Measurements from ENCODE around the gene CADM1. TPM values are rescaled to one million over a fixed set of nuclear protein-coding genes. Genes with fewer than 3 reads are reported as not detected.

The CADM1 gene
- total RNA-seq, 1 experiment from 2014 or later, result 534 TPM

- Histone ChIP-seq H3K27me3 (replicated peaks; ENCODE audit: control insufficient read depth, insufficient read depth, low read length) (no peaks in the 10 kb centered on the region; the same call in 1 of the 2 replicates), H3K4me1 (peaks cover 3% of the 10 kb centered on the region; the same call in 1 of the 2 replicates), H3K4me3 (ENCODE audit: low read depth, low read length) (no peak overlapping the region), H3K9me3 (no peaks in the 10 kb centered on the region), H3K36me3 (ENCODE audit: control insufficient read depth, insufficient read depth, low read length) (no peaks in the 10 kb centered on the region)
- no peak overlapping the region for H3K27ac Mint-ChIP-seq (ENCODE audit: unreplicated experiment)
- POLR2A ChIA-PET, result no interaction called here
- H3K4me1 Mint-ChIP-seq (ENCODE audit: low read depth, unreplicated experiment), result no peaks in the 10 kb centered on the region
- TF ChIP-seq, protein P1, sequence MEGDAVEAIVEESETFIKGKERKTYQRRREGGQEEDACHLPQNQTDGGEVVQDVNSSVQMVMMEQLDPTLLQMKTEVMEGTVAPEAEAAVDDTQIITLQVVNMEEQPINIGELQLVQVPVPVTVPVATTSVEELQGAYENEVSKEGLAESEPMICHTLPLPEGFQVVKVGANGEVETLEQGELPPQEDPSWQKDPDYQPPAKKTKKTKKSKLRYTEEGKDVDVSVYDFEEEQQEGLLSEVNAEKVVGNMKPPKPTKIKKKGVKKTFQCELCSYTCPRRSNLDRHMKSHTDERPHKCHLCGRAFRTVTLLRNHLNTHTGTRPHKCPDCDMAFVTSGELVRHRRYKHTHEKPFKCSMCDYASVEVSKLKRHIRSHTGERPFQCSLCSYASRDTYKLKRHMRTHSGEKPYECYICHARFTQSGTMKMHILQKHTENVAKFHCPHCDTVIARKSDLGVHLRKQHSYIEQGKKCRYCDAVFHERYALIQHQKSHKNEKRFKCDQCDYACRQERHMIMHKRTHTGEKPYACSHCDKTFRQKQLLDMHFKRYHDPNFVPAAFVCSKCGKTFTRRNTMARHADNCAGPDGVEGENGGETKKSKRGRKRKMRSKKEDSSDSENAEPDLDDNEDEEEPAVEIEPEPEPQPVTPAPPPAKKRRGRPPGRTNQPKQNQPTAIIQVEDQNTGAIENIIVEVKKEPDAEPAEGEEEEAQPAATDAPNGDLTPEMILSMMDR (IDR thresholded peaks at IDR 0.05; ENCODE audit: insufficient read depth in 1 of 2, low read depth in 1 of 2, low read length in 1 of 2, severe bottlenecking in 1 of 2, unreplicated experiment in 1 of 2), result no peak
- H3K27me3 Mint-ChIP-seq (ENCODE audit: insufficient read depth, unreplicated experiment), result peaks cover 3% of the 10 kb centered on the region
- intact Hi-C loops (cut with micrococcal nuclease; ENCODE audit: unreplicated experiment), result no loop called here
- no peak for DNase-seq
- no peak overlapping the region for H3K4me3 Mint-ChIP-seq (ENCODE audit: unreplicated experiment)
- CTCF ChIA-PET, result no interaction called here
- H3K36me3 Mint-ChIP-seq (ENCODE audit: insufficient read depth, unreplicated experiment), result no peaks in the 10 kb centered on the region
- no peaks in the 10 kb centered on the region for H3K9me3 Mint-ChIP-seq (ENCODE audit: unreplicated experiment)
- no TSS peak for BruUV-seq (replicated peaks)
Observed at GRCh38 chr11:115123641-115124040, 380.6 kb downstream of the CADM1 start.

- no peak overlapping the region for H3K4me3 ChIP-seq (ENCODE audit: low read depth, low read length)
- no peak overlapping the region for H3K27ac Mint-ChIP-seq (ENCODE audit: unreplicated experiment)
- no TSS peak for BruUV-seq (replicated peaks)
- peak in 1 of 2 experiments; percentile 31 for DNase-seq
- H3K4me3 Mint-ChIP-seq (ENCODE audit: unreplicated experiment), result no peak overlapping the region
- CTCF ChIA-PET, result interaction anchor here (1.0 kb wide), 1 partner anchor 212 kb away, joined by 3 read pairs; no protein-coding TSS in a partner anchor
- peaks cover 3% of the 10 kb centered on the region; the same call in 1 of the 2 replicates for H3K4me1 ChIP-seq
- POLR2A ChIA-PET, result no interaction called here
- peaks cover 3% of the 10 kb centered on the region for H3K27me3 Mint-ChIP-seq (ENCODE audit: insufficient read depth, unreplicated experiment)
- TF ChIP-seq, protein P1 (IDR thresholded peaks at IDR 0.05; ENCODE audit: insufficient read depth in 1 of 2, low read depth in 1 of 2, low read length in 1 of 2, severe bottlenecking in 1 of 2, unreplicated experiment in 1 of 2), result peak in 1 of 2 experiments; percentile 34
- no peaks in the 10 kb centered on the region for H3K4me1 Mint-ChIP-seq (ENCODE audit: low read depth, unreplicated experiment)
- no peaks in the 10 kb centered on the region for H3K9me3 Mint-ChIP-seq (ENCODE audit: unreplicated experiment)
- no peaks in the 10 kb centered on the region for H3K36me3 ChIP-seq (ENCODE audit: control insufficient read depth, insufficient read depth, low read length)
- intact Hi-C loops (cut with micrococcal nuclease; ENCODE audit: unreplicated experiment), result no loop called here
- H3K36me3 Mint-ChIP-seq (ENCODE audit: insufficient read depth, unreplicated experiment), result no peaks in the 10 kb centered on the region
- no peaks in the 10 kb centered on the region for H3K9me3 ChIP-seq
- no peaks in the 10 kb centered on the region; the same call in 1 of the 2 replicates for H3K27me3 ChIP-seq (replicated peaks; ENCODE audit: control insufficient read depth, insufficient read depth, low read length)
Observed at GRCh38 chr11:115122274-115122673, 381.9 kb downstream of the CADM1 start.

All from Caco-2 (cell line).